Fibroblast of lung (primary cell): Measurements from ENCODE around the gene KRT37. TPM values are rescaled to one million over a fixed set of nuclear protein-coding genes. Genes with fewer than 3 reads are reported as not detected.

Experiments
- DNase-seq, 2 donors: peaks; one replicate each; pipeline versions ENCODE4 v3.0.0 to v3.0.0-alpha.2; 2010; ENCODE audit warnings: low read depth in 2 of 2
- H2AFZ ChIP-seq: 2 replicates; pipeline ENCODE4 v1.5.1; 2012; ENCODE audit warnings: low read length, control low read depth, inconsistent platforms
- H3K27ac ChIP-seq: 2 replicates; pipeline ENCODE4 v1.5.1; 2011; ENCODE audit warnings: low read length, control low read depth; ENCODE audit not compliant: insufficient read depth
- H3K27me3 ChIP-seq: 2 replicates; pipeline ENCODE4 v1.5.1; 2011; ENCODE audit warnings: mild to moderate bottlenecking, low read length; ENCODE audit not compliant: control insufficient read depth, insufficient read depth
- H3K36me3 ChIP-seq: 2 replicates; pipeline ENCODE4 v1.5.1; 2011; ENCODE audit warnings: low read length; ENCODE audit not compliant: control insufficient read depth, insufficient read depth
- H3K4me1 ChIP-seq: 2 replicates; pipeline ENCODE4 v1.5.1; 2011; ENCODE audit warnings: low read length; ENCODE audit not compliant: control insufficient read depth, insufficient read depth; ENCODE audit errors: extremely low read depth
- H3K4me2 ChIP-seq: 2 replicates; pipeline ENCODE4 v1.5.1; 2011; ENCODE audit warnings: low read length, control low read depth; ENCODE audit not compliant: insufficient read depth; ENCODE audit errors: extremely low read depth
- H3K4me3 ChIP-seq, 4 experiments: fragments of 200-600 bp in 1 of 4; sonication (generic) in 1 of 4; replicated peaks in 1 of 4; 2 replicates each; pipeline ENCODE4 v1.5.1; 2011 to 2016; ENCODE audit warnings: low read length in 4 of 4, low read depth in 3 of 4, mild to moderate bottlenecking in 3 of 4, control low read depth in 2 of 4, inconsistent platforms in 1 of 4, mixed read lengths in 1 of 4; ENCODE audit not compliant: insufficient read depth in 1 of 4; ENCODE audit errors: control extremely low read depth in 1 of 4
- H3K79me2 ChIP-seq: 2 replicates; pipeline ENCODE4 v1.5.1; 2012; ENCODE audit warnings: mild to moderate bottlenecking, low read length, inconsistent platforms; ENCODE audit not compliant: control insufficient read depth, insufficient read depth
- H3K9ac ChIP-seq: 2 replicates; pipeline ENCODE4 v1.5.1; 2011; ENCODE audit warnings: mild to moderate bottlenecking, low read length, control low read depth; ENCODE audit not compliant: insufficient read depth
- H3K9me3 ChIP-seq: 2 replicates; pipeline ENCODE4 v1.5.1; 2012; ENCODE audit warnings: low read depth, low read length; ENCODE audit not compliant: control insufficient read depth, insufficient read depth
- H4K20me1 ChIP-seq: 2 replicates; pipeline ENCODE4 v1.5.1; 2011; ENCODE audit warnings: low read length; ENCODE audit not compliant: control insufficient read depth, insufficient read depth; ENCODE audit errors: extremely low read depth
- CTCF ChIP-seq, 2 donors: IDR thresholded peaks in 1 of 2; conservative IDR thresholded peaks in 1 of 2; 1 replicate in 1 of 2; 2 replicates in 1 of 2; pipeline ENCODE4 v1.5.1; 2011 to 2012; ENCODE audit warnings: low read length in 2 of 2, control low read depth in 1 of 2, inconsistent platforms in 1 of 2, low read depth in 1 of 2, mild to moderate bottlenecking in 1 of 2
- EZH2 ChIP-seq: IDR thresholded peaks from 2 replicates; pipeline ENCODE4 v1.5.1; 2012; ENCODE audit warnings: low read length, control low read depth, mild to moderate bottlenecking; ENCODE audit errors: missing control alignments
- polyA plus RNA-seq, 2 donors: library from polyadenylated mRNA; depleted of rRNA in 1 of 2; stranded (reverse) in 1 of 2; unstranded in 1 of 2; fragments of >200 nt; gene quantifications; 2 replicates each; pipeline ENCODE4 v1.2.1, GENCODE V29; 2011 to 2012; ENCODE audit warnings: missing spikeins in 1 of 2
- total RNA-seq: library from RNA; depleted of rRNA; stranded (reverse); fragments of >200 nt; gene quantifications from 2 replicates; pipeline ENCODE4 v1.2.1, GENCODE V29; 2014

Gene KRT37
- total and polyA plus RNA-seq, 2 donors (not counting 1 experiment from before 2014, with no cell fraction given), result not detected

GRCh38 chr17:41415411-41415810 lies 9.0 kb downstream of the KRT37 start:
- H3K79me2 ChIP-seq, result no peaks in the 10 kb centered on the region
- H3K4me2 ChIP-seq, result no peak overlapping the region
- DNase-seq, result no peak
- no peak overlapping the region for H2AFZ ChIP-seq
- no peaks in the 10 kb centered on the region for H3K36me3 ChIP-seq
- H4K20me1 ChIP-seq, result no peaks in the 10 kb centered on the region
- no peaks in the 10 kb centered on the region for H3K9me3 ChIP-seq
- peaks cover 7% of the 10 kb centered on the region for H3K4me1 ChIP-seq
- no peak overlapping the region for H3K4me3 ChIP-seq
- TF ChIP-seq CTCF (conservative IDR thresholded peaks at IDR 0.05 in 1 of 2, IDR thresholded peaks at IDR 0.05 in 1 of 2; ENCODE audit: low read depth in 1 of 2, low read length in 2 of 2) (no peak), EZH2 (no peak)
- no peak overlapping the region for H3K27ac ChIP-seq
- H3K27me3 ChIP-seq, result no peaks in the 10 kb centered on the region
- no peak overlapping the region for H3K9ac ChIP-seq

GRCh38 chr17:41413982-41414381 lies 10.4 kb downstream of the KRT37 start:
- no peaks in the 10 kb centered on the region for H3K9me3 ChIP-seq
- peak in 1 of 2 donors; percentile 29 for DNase-seq
- no peaks in the 10 kb centered on the region for H4K20me1 ChIP-seq
- H3K4me3 ChIP-seq, result no peak overlapping the region
- TF ChIP-seq EZH2 (no peak), CTCF (conservative IDR thresholded peaks at IDR 0.05 in 1 of 2, IDR thresholded peaks at IDR 0.05 in 1 of 2; ENCODE audit: low read depth in 1 of 2, low read length in 2 of 2) (no peak)
- H3K27ac ChIP-seq, result no peak overlapping the region
- no peak overlapping the region for H3K4me2 ChIP-seq
- no peak overlapping the region for H2AFZ ChIP-seq
- H3K4me1 ChIP-seq, result peaks cover 7% of the 10 kb centered on the region
- H3K9ac ChIP-seq, result no peak overlapping the region
- no peaks in the 10 kb centered on the region for H3K27me3 ChIP-seq
- no peaks in the 10 kb centered on the region for H3K36me3 ChIP-seq
- H3K79me2 ChIP-seq, result no peaks in the 10 kb centered on the region

GRCh38 chr17:41413353-41413957 lies 10.9 kb downstream of the KRT37 start:
- Histone ChIP-seq H3K4me1 (peaks cover 7% of the 10 kb centered on the region), H3K9ac (no peak overlapping the region), H4K20me1 (no peaks in the 10 kb centered on the region), H3K27ac (no peak overlapping the region), H3K4me2 (no peak overlapping the region), H2AFZ (no peak overlapping the region), H3K36me3 (no peaks in the 10 kb centered on the region), H3K27me3 (no peaks in the 10 kb centered on the region), H3K79me2 (no peaks in the 10 kb centered on the region), H3K9me3 (no peaks in the 10 kb centered on the region), H3K4me3 (no peak overlapping the region)
- no peak for TF ChIP-seq CTCF (conservative IDR thresholded peaks at IDR 0.05 in 1 of 2, IDR thresholded peaks at IDR 0.05 in 1 of 2; ENCODE audit: low read depth in 1 of 2, low read length in 2 of 2)
- TF ChIP-seq EZH2, result no peak
- DNase-seq, result peak in 1 of 2 donors; percentile 66
